B cell (primary cell): ENCODE data around the gene APOB. TPM values are rescaled to one million over a fixed set of nuclear protein-coding genes. Genes with fewer than 3 reads are reported as not detected.

ENCODE experiments used
- ATAC-seq: fragments of 200-7000 bp; cut with Tn5 transposase; one replicate; pipeline ENCODE4 v1.10.0; 2021; ENCODE audit warnings: low read depth, mild to moderate bottlenecking, moderate number of reproducible peaks, moderate library complexity
- CTCF ChIA-PET: fragments of 350-600 bp; sonication (Branson Sonifier 250); formaldehyde crosslinking; loops from one replicate; lab custom pipeline; 2021; ENCODE audit warnings: antibody characterized with exemption, inconsistent platforms; lab: Charles Lee
- POLR2A ChIA-PET: fragments of 350-600 bp; sonication (Branson Sonifier 250); formaldehyde crosslinking; loops from one replicate; lab custom pipeline; 2021; ENCODE audit warnings: antibody characterized with exemption; lab: Charles Lee
- DNase-seq: peaks from one replicate; pipeline ENCODE4 v3.0.0; 2013
- H2AFZ ChIP-seq: 2 replicates; pipeline ENCODE4 v1.6.1; 2012; ENCODE audit warnings: mild to moderate bottlenecking, low read depth, low read length; ENCODE audit not compliant: insufficient read depth, poor library complexity, severe bottlenecking
- H3K27ac ChIP-seq, 2 donors: 1 replicate in 1 of 2; 2 replicates in 1 of 2; pipeline ENCODE4 v1.5.1; 2012 to 2013; ENCODE audit warnings: low read length in 2 of 2, mild to moderate bottlenecking in 2 of 2, moderate library complexity in 1 of 2
- H3K27me3 ChIP-seq, 4 experiments: fragments of 200-600 bp in 1 of 4; sonication (generic) in 1 of 4; replicated peaks in 1 of 4; 1 replicate in 2 of 4; 2 replicates in 2 of 4; pipeline versions ENCODE4 v1.6.1 to v1.7.0; 2013 to 2016; ENCODE audit warnings: low read length in 3 of 4, mild to moderate bottlenecking in 2 of 4, mixed read lengths in 1 of 4, moderate library complexity in 1 of 4; ENCODE audit not compliant: insufficient read depth in 4 of 4, control insufficient read depth in 3 of 4; ENCODE audit errors: control extremely low read depth in 1 of 4
- H3K36me3 ChIP-seq, 2 experiments: replicated peaks in 1 of 2; 1 replicate in 1 of 2; 2 replicates in 1 of 2; pipeline versions ENCODE4 v1.6.1 to v1.7.1; 2013; ENCODE audit warnings: low read length in 1 of 2; ENCODE audit not compliant: insufficient read depth in 2 of 2, control insufficient read depth in 1 of 2; ENCODE audit errors: control extremely low read depth in 1 of 2, extremely low read depth in 1 of 2
- H3K4me1 ChIP-seq, 2 donors: fragments of 200-600 bp in 1 of 2; sonication (generic) in 1 of 2; 1 replicate in 1 of 2; 2 replicates in 1 of 2; pipeline versions ENCODE4 v1.5.1 to v1.6.1; 2013 to 2017; ENCODE audit warnings: low read length in 2 of 2; ENCODE audit not compliant: control insufficient read depth in 2 of 2, insufficient read depth in 2 of 2
- H3K4me2 ChIP-seq: replicated peaks from 2 replicates; pipeline ENCODE3; 2012; ENCODE audit warnings: mild to moderate bottlenecking, low read depth, low read length; ENCODE audit not compliant: poor library complexity, severe bottlenecking
- H3K4me3 ChIP-seq, 5 experiments: fragments of 200-600 bp in 1 of 5; sonication (generic) in 1 of 5; 1 replicate in 3 of 5; 2 replicates in 2 of 5; pipeline versions ENCODE4 v1.5.1 to v1.7.0; 2011 to 2016; ENCODE audit warnings: low read length in 4 of 5, mild to moderate bottlenecking in 4 of 5, low read depth in 2 of 5, control low read depth in 1 of 5, moderate library complexity in 1 of 5; ENCODE audit not compliant: insufficient read depth in 1 of 5; ENCODE audit errors: control extremely low read depth in 1 of 5, extremely low read depth in 1 of 5
- H3K79me2 ChIP-seq: fragments of 200-600 bp; sonication (generic); one replicate; pipeline ENCODE4 v1.6.0; 2016; ENCODE audit warnings: low read length; ENCODE audit not compliant: control insufficient read depth, insufficient read depth
- H3K9ac ChIP-seq: fragments of 200-600 bp; sonication (generic); 2 replicates; pipeline ENCODE4 v1.6.1; 2017; ENCODE audit warnings: mild to moderate bottlenecking, low read length, moderate library complexity
- H3K9me3 ChIP-seq, 3 donors: one replicate each; pipeline versions ENCODE4 v1.6.1 to v1.7.1; 2013; ENCODE audit warnings: low read length in 2 of 3; ENCODE audit not compliant: control insufficient read depth in 2 of 3, insufficient read depth in 1 of 3; ENCODE audit errors: control extremely low read depth in 1 of 3
- H4K20me1 ChIP-seq: 2 replicates; pipeline ENCODE4 v1.6.0; 2012; ENCODE audit warnings: mild to moderate bottlenecking, low read length; ENCODE audit not compliant: insufficient read depth, control insufficient read depth, poor library complexity, severe bottlenecking
- H3K27ac Mint-ChIP-seq: one replicate; pipeline ENCODE4 v1.8.0; 2021; ENCODE audit warnings: mixed read lengths
- H3K27me3 Mint-ChIP-seq: one replicate; pipeline ENCODE4 v1.8.0; 2021; ENCODE audit warnings: mixed read lengths
- H3K4me1 Mint-ChIP-seq: one replicate; pipeline ENCODE4 v1.8.0; 2021; ENCODE audit warnings: mixed read lengths
- H3K4me3 Mint-ChIP-seq: one replicate; pipeline ENCODE4 v1.8.0; 2021; ENCODE audit warnings: mixed read lengths
- H3K9me3 Mint-ChIP-seq: one replicate; pipeline ENCODE4 v1.8.0; 2022; ENCODE audit warnings: mixed read lengths; ENCODE audit not compliant: insufficient read depth
- EZH2 ChIP-seq: IDR thresholded peaks from 2 replicates; pipeline ENCODE4 v1.6.1; 2012; ENCODE audit warnings: borderline replicate concordance, low read depth, mild to moderate bottlenecking, moderate library complexity, low read length; ENCODE audit not compliant: insufficient read depth, poor library complexity, severe bottlenecking
- WGBS: methylation state at CpG from one replicate; pipeline ENCODE4 v1.1.5; 2013; ENCODE audit warnings: missing lambda C conversion rate; ENCODE audit not compliant: insufficient coverage; 5-methylcytosine and 5-hydroxymethylcytosine counted together
- intact Hi-C: fragments of 100-400 bp; cut with micrococcal nuclease; formaldehyde crosslinking; loops from one replicate; pipeline ENCODE4 v1.10.0; 2022
- polyA plus RNA-seq: library from polyadenylated mRNA; depleted of rRNA; stranded (reverse); fragments of >200 nt; gene quantifications from 2 replicates; pipeline ENCODE4 v1.2.3, GENCODE V29; 2012
- total RNA-seq, 2 donors: library from RNA; stranded (reverse); fragments of 120-200 nt in 1 of 2; gene quantifications; 1 replicate in 1 of 2; 2 replicates in 1 of 2; pipeline versions ENCODE4 v1.2.3 to v1.2.4, GENCODE V29; 2013 to 2022
- TF ChIP-seq, protein P1 (sequence below): fragments of 200-600 bp; IDR thresholded peaks from one replicate; pipeline ENCODE4 v1.8.0; 2022; ENCODE audit warnings: antibody characterized with exemption, mild to moderate bottlenecking

The APOB gene
- total and polyA plus RNA-seq, 2 donors (not counting 1 experiment from before 2014, with no cell fraction given) = not detected

- Histone ChIP-seq H3K4me2 (no peak overlapping the region), H4K20me1 (no peaks in the 10 kb centered on the region), H3K36me3 (no peaks in the 10 kb centered on the region), H3K9me3 (no peaks in the 10 kb centered on the region), H3K4me1 (no peaks in the 10 kb centered on the region), H3K79me2 (no peaks in the 10 kb centered on the region), H3K27me3 (no peaks in the 10 kb centered on the region), H3K4me3 (no peak overlapping the region), H2AFZ (no peak overlapping the region), H3K27ac (no peak overlapping the region), H3K9ac (no peak overlapping the region)
- H3K9me3 Mint-ChIP-seq = no peaks in the 10 kb centered on the region
- TF ChIP-seq, protein P1, sequence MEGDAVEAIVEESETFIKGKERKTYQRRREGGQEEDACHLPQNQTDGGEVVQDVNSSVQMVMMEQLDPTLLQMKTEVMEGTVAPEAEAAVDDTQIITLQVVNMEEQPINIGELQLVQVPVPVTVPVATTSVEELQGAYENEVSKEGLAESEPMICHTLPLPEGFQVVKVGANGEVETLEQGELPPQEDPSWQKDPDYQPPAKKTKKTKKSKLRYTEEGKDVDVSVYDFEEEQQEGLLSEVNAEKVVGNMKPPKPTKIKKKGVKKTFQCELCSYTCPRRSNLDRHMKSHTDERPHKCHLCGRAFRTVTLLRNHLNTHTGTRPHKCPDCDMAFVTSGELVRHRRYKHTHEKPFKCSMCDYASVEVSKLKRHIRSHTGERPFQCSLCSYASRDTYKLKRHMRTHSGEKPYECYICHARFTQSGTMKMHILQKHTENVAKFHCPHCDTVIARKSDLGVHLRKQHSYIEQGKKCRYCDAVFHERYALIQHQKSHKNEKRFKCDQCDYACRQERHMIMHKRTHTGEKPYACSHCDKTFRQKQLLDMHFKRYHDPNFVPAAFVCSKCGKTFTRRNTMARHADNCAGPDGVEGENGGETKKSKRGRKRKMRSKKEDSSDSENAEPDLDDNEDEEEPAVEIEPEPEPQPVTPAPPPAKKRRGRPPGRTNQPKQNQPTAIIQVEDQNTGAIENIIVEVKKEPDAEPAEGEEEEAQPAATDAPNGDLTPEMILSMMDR = no peak
- TF ChIP-seq EZH2 = no peak
- 60% methylated on average over 1 of the region's 2 CpGs for WGBS
- intact Hi-C loops = no loop called here
- no peak overlapping the region for H3K27ac Mint-ChIP-seq
- no peaks in the 10 kb centered on the region for H3K4me1 Mint-ChIP-seq
- H3K4me3 Mint-ChIP-seq = no peak overlapping the region
- POLR2A ChIA-PET = no interaction called here
- H3K27me3 Mint-ChIP-seq = peaks cover 21% of the 10 kb centered on the region
- CTCF ChIA-PET = interaction anchor here (1.3 kb wide), 1 partner anchor 10 kb away, joined by 7 read pairs; no protein-coding TSS in a partner anchor
- ATAC-seq = no peak
- no peak for DNase-seq
These were observed 70.9 kb downstream of the APOB start for GRCh38 chr2:20972792-20973565.

DNA sequence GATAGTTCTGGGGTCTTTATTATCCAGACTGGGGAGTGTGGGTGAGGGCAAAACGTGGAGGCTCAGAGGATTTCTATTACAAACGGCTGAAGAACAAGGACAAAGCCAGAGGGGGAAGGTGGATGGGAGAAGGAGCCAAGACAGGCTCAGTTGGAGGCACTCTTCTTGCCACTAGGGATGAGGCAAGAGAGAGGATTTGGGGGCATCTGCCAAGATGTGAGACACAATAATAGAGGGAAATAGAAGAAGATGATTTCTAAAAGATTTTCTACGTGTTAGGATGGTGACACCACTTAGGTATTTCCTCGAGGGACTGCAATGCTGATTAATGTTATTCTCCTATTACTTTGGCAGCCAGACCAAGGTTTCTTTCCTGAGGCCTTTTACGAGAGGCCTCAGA is 71.8 kb downstream of the APOB start:
- H3K27ac Mint-ChIP-seq = no peak overlapping the region
- Histone ChIP-seq H3K4me3 (no peak overlapping the region), H3K27me3 (no peaks in the 10 kb centered on the region), H3K9ac (no peak overlapping the region), H3K27ac (no peak overlapping the region), H3K36me3 (no peaks in the 10 kb centered on the region), H3K9me3 (no peaks in the 10 kb centered on the region), H3K4me2 (no peak overlapping the region), H2AFZ (no peak overlapping the region), H3K79me2 (no peaks in the 10 kb centered on the region), H3K4me1 (no peaks in the 10 kb centered on the region), H4K20me1 (no peaks in the 10 kb centered on the region)
- 74% methylated on average over 2 of the region's 5 CpGs for WGBS
- ChIA-PET CTCF (interaction anchor here (0.7 kb wide), 2 partner anchors 9 to 310 kb away, joined by 4 read pairs; no protein-coding TSS in a partner anchor), POLR2A (no interaction called here)
- no peak overlapping the region for H3K4me3 Mint-ChIP-seq
- H3K27me3 Mint-ChIP-seq = peaks cover 23% of the 10 kb centered on the region
- ATAC-seq (no peak), DNase-seq (no peak)
- H3K4me1 Mint-ChIP-seq = no peaks in the 10 kb centered on the region
- TF ChIP-seq EZH2 = no peak
- TF ChIP-seq, protein P1 = no peak
- intact Hi-C loops = no loop called here
- no peaks in the 10 kb centered on the region for H3K9me3 Mint-ChIP-seq
